IPS-18c (cell line): Measurements from ENCODE around the gene SDK1.

Source experiments
- H3K4me3 ChIP-seq: 2 replicates; pipeline ENCODE4 v1.7.0; 2013; ENCODE audit warnings: low read depth, mild to moderate bottlenecking, low read length, moderate library complexity; ENCODE audit not compliant: insufficient read depth
- H3K9me3 ChIP-seq: one replicate; pipeline ENCODE4 v1.6.1; 2013; ENCODE audit warnings: mild to moderate bottlenecking, low read length, moderate library complexity; ENCODE audit not compliant: control insufficient read depth, insufficient read depth

Gene SDK1

DNA sequence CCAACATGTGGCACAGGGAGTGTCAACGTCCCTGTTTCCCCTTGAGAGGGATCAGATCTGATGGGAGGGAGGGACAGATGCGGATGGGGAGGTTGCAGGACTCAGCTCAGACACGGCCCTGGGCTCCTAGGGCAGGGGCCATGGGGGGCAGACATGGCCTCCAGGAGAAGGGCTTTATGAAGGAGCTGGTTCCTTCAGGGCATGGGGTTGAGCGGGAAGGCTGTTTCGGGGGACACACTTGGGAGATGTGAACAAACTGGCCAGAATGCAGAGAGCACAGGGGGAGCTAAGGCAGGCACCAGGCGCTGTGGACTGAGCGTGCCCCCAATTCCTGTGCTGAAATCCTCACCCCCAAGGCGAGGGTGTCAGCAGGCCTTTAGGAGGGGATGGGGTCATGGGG is 799.1 kb downstream of the SDK1 start:
- Histone ChIP-seq H3K4me3 (no peak overlapping the region), H3K9me3 (no peaks in the 10 kb centered on the region)

DNA sequence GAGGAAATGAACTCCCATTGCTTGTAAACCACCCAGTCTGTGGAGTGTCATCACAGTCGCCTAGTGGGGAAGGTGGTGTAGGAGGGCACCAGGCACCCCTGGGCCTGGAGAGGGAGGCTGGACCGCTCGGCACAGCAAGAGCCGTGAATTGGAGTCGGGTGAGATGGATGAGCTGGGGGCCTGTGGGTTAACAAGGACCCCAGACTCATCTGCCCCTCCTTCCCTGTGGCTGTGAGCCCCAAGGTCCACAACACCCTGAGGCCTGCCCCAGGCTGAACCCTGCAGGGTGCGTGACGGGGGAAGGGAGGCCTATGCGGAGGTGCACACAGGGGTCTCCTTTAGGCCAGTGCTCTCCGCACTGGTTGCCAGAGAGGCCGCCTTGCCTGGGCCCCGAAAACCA is 799.6 kb downstream of the SDK1 start:
- no peak overlapping the region for H3K4me3 ChIP-seq
- no peaks in the 10 kb centered on the region for H3K9me3 ChIP-seq

DNA sequence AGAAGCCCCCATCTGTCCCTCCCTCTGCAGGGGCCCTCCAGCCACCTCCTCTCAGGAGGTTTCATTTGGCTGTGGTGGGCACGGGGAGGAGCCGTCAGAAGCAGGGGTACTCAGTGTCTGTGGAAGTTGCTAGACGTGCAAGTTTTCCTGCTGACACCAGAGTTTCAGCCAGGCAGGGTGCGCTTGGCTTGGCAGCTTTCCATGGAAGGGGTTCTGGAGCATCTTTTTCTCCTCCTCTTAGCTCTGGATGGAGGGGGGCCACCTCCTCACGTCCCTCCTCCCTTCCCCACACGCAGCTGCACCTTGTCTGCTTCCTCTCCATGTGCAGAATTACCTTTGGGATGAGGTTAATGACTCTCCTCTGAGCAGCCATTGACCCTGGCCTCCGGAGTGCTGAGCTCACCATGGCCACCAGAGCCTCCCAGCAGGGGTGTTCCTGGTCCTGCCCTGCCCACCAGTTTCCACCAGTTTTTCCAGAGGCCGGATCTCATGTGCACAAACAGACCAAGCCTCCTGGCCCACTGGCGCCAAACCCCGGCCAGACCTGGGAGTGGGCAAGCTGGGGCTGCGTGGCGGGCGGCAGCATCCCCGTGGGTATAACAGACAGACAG is 801.3 kb downstream of the SDK1 start:
- H3K4me3 ChIP-seq, result no peak overlapping the region
- H3K9me3 ChIP-seq, result no peaks in the 10 kb centered on the region

DNA sequence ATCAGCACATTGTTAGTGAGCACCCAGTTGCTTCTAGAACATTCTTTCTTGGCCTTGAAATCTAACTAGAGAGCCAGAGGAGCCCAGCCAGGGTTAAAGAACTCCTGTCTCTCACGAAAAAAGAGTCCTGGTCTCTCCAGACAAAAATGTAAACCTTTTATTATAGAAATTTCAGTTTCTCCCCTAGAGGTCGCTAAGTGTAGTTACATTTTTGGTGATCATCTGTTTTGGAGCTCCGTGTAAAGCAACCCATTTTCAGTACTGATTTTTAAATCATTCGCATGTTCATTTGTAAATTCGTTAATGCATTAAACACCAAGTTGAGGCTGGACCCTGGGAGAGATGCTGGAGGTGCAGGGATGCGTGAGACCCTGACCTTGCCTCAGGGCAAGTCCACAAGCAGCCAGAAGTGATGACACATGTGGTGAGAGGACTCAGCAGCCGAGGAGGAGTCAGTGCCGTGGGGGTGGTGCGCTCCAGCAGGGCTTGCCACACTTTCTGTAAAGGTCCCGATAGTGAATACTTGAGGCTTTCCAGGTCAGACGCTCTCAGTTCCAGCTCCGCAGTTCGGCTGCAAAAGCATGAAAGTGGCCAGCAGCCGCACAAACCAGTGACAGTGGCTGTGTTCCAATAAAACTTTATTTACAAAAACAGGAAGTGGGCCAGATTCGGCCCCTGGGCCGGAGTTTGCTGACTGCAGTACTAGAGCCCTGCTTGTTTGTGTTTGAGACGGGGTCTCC is 802.5 kb downstream of the SDK1 start:
- Histone ChIP-seq H3K4me3 (no peak overlapping the region), H3K9me3 (no peaks in the 10 kb centered on the region)

DNA sequence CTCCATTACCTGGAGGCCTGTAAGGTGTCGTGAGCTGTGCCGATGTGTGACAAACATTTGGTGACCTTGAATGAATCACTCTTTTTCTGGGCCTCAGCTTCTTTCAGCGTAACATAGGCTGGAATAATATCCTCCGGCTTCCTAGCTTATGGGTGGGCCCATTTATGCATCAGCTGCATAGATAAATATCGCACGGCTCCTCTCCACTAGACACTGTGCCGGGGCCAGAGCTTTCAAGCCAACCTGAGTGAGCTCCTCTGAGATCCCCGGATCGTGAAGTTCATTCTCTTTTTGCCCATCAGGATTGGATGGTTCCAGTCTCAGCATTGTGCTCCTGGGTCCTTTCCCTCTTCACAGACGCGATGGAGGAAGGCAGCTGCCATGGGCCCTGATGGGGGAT is 806.8 kb downstream of the SDK1 start:
- Histone ChIP-seq H3K9me3 (no peaks in the 10 kb centered on the region), H3K4me3 (no peak overlapping the region)

DNA sequence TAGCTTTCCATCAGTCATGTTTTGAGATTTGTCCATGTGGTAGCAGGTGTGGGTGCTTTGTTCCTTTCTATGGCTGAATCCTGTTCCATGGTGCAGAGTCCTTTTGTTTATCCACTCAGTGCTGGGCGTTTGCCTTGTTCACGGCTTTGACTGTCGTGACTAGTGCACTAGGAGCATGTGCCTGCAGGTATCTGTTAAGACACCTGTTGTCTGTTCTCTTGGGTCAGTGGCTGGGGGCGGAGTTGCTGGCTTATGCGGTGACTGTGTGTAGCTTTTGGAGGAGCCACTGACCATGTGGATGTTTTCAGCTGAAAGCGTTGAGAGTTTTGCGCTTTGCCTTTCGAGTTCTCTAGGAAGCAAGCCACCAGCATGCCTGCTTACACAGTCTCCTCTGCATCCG is 807.9 kb downstream of the SDK1 start:
- Histone ChIP-seq H3K9me3 (no peaks in the 10 kb centered on the region), H3K4me3 (no peak overlapping the region)

DNA sequence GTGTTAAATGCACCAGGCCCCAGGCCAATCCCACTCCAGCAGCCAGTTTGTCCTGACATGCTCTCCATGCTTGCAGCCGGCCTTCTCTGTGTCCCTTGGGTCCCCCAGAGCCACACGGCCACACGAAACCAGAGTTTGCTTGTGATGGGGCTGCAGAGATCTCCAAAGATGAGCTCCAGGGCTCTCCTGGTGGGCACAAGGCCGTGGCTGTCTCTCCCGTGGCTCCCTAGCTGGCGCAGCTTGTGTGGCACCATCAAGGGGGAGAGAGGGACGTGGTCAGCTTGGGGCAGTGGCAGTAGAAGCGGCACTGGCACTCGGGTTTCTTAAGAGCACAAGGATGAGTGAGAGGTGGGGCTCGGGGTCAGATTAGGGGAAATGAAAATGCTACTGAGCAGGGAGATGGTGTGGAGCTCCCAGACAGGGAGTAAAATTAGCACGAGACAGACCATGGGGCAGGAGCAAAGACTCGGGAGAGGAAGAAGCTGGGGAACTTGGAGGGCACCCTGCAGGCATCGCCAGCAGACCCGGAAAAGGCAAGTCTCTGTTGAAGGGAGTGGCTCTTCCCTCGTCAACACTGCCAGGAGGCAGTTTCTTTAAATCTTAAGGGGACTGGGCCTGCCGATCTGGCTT is 808.5 kb downstream of the SDK1 start:
- no peak overlapping the region for H3K4me3 ChIP-seq
- no peaks in the 10 kb centered on the region for H3K9me3 ChIP-seq

DNA sequence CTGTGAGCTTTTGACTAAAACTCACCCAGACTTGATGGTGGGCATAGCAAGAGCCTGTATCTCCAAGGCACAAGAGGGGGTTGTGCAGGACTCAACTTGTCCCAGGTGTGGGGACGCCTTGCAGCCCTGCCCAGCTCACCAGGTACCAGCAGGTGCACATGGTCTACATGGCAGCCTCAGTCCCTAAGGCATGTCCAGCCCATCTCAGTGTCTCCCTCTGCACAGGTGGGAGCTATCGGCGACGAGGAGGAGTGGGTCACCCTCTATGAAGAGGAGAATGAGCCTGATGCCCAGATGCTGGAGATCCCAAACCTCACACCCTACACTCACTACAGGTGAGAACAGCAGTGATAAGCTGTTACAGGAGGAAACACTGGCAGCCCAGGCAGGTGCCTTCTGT is 809.4 kb downstream of the SDK1 start:
- Histone ChIP-seq H3K4me3 (no peak overlapping the region), H3K9me3 (no peaks in the 10 kb centered on the region)

DNA sequence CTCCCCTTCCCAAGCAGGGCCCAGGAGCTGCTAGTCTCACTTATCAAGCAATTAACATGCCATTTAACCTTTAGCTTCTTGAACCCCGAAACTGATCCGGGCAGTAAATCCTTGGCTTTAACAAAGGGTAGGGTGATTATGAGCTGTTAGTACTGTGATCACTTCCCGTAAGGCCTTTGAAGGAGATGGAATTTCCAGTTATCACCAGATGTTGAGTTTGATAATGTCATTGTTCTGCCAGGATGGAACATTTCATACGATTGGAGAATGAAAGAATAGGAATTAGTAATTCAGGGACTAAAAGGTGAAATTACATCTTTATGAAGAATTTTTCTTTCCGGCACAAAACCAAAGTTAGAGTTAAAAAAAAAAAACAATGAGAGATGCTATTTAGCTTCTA is 810.1 kb downstream of the SDK1 start:
- Histone ChIP-seq H3K9me3 (no peaks in the 10 kb centered on the region), H3K4me3 (no peak overlapping the region)

DNA sequence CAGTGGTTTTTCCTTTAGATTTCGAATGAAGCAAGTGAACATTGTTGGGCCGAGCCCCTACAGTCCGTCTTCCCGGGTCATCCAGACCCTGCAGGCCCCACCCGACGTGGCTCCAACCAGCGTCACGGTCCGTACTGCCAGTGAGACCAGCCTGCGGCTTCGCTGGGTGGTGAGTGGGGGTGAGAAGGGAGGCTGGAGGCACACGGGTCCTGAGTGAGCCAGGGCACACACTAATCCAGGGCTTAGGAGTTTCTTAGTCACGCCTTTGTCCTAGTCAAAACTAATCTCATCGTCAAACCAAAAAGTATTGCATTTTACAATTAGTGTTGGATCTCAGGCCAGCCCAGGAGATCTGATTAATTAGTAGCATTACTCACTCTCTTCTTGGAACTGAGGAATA is 812.2 kb downstream of the SDK1 start:
- no peaks in the 10 kb centered on the region for H3K9me3 ChIP-seq
- no peak overlapping the region for H3K4me3 ChIP-seq

DNA sequence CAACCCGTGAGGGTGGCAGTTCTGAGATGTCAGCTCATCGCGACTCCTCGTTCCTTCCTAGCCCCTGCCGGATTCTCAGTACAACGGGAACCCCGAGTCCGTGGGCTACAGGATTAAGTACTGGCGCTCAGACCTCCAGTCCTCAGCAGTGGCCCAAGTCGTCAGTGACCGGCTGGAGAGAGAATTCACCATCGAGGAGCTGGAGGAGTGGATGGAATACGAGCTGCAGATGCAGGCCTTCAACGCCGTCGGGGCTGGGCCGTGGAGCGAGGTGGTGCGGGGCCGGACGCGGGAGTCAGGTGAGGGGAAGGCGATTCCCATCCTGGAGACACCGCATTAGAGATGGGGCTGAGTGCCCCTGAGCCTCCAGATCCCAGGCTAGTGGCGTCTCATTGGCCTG is 812.9 kb downstream of the SDK1 start:
- H3K4me3 ChIP-seq, result no peak overlapping the region
- H3K9me3 ChIP-seq, result no peaks in the 10 kb centered on the region

DNA sequence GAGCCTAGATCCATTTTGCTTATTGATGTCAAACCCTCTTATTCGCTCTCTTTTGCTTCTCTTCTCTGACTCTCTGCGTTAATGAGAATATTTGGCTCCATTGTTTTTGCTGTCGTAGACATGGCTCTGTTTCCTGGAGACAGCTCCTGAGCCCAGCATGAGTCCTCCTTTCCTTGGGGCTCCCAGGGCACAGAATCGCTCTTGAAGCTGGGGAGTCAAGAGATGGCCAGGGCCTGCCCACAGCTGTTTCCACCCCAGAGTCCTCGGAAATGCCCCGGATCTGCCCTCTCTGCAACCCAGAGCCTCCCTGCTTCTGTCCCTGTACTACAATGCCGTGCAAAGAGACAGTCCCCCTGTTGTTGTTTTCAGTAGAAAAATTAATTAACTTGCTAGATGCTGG is 814.4 kb downstream of the SDK1 start:
- no peak overlapping the region for H3K4me3 ChIP-seq
- no peaks in the 10 kb centered on the region for H3K9me3 ChIP-seq

DNA sequence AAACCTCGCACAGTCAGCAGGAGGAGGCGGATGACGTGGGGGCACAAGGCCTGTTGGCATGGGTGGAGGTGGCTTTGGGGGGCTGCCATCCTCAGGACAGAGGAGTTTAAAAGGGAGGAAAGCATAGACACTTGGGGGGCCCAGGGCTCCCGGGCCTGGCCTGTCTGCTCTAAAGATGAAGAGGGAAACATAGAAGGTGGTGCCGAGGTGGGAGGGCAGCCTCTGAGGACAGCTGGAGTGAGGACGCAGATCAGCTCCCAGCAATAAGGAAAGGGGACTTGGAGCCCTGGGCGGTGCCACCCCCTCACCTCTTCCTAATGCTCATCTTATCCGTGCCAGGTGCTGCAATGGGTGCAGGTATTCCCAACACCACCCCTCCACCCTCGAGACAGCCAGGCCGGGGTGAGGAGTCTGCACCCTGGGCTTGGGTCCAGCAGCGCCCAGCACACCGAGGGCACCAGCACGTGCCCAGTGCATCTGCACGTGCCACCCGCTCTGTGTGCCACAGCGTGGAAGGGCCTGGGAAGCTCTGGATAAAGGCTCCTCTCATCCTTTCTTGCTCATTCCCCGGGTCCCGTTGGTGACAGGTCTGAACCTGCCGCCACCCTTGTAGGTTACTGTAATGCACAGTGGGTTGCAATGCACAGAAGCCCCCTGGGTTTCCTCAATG is 815.0 kb downstream of the SDK1 start:
- no peaks in the 10 kb centered on the region for H3K9me3 ChIP-seq
- H3K4me3 ChIP-seq, result no peak overlapping the region

DNA sequence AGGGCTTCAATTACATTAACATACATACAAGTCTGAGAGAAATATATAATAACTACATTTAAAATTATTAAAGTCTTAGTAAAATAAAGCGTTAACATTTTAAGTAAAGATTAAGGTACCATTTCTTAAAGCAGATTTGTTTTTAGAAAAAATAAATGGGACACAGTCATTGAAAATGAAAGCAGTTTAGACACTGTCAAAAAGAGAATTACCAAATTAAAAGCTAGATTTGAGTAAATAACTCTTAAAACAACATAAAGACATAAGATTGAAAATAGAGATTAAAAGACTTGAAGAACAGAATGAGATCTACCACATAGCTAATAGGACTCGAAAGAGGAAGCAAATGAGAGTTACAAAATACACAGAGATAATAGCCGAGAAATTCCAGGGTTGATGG is 818.8 kb downstream of the SDK1 start:
- Histone ChIP-seq H3K9me3 (no peaks in the 10 kb centered on the region), H3K4me3 (no peak overlapping the region)

DNA sequence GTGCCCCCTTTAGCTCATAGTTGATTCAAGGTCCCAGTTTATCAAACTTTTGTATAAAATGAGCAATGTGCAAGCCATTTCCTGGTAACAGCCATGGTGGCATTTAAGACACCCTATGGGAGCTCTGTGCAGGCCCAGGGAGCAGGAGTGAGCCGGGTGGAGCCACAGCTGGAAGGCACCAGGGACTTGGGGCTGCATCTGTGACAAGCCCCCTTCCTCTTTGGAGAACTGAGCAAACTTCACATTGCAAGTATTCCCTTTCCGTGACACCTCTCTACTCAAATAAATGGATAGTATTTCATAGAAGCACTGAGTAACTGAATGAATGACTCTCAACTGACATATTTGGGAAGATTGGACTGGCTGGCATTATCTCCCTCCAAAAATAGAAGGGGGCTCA is 822.3 kb downstream of the SDK1 start:
- H3K4me3 ChIP-seq, result no peak overlapping the region
- H3K9me3 ChIP-seq, result no peaks in the 10 kb centered on the region

DNA sequence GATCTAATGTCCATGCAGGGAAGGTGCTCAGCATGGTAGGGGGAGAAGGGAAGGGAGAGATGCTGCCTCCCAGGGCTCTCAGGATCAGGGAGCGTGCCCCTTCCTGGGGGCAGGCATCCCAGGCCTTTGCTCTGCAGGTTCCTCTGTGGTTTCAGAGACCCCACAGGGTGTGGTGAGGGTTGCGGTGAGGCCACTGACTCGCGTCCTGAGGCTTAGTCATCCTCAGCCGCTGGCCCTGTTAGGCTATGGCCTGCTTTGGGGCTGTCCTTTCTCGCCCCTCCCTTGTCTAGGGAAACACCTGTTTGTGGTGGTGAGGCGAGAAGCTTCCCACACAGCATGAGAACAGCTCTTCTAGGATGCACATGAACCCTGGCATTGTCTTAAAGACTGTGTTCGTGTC is 822.8 kb downstream of the SDK1 start:
- no peak overlapping the region for H3K4me3 ChIP-seq
- H3K9me3 ChIP-seq, result no peaks in the 10 kb centered on the region

DNA sequence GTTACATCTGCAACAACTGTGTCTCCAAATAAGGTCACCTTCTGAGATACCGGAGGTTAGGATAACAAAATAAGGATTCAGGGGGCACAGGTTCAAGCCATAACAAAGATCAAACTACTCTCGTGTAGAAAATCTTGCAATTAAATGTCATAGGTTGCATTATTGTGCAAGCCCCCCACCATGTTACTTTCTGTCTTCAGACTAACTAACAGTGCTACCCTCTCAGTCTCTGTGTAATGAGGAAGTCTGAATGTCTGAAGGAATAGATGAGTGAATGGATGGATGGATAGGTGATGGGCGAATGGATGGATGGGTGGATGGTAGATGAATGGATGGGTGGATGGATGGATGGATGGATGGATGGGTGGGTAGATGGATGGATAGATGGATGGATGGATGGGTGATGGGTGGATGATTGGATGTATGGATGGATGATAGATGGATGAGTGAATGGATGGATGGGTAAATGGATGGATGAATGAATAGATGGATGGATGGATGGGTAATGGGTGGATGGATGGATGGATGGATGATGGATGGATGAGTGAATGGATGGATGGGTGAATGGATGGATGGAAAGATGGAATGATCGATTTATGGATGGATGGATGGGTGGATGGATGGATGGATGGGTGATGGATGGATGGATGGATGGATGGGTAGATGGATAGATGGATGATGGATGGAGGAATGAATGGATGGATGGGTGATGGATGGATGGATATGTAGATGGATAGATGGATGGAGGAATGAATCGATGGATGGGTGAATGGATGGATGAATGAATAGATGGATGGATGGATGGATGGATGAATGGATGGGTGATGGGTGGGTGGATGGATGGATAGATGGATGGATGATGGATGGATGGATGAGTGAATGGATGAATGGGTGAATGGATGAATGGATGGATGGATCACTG is 823.8 kb downstream of the SDK1 start:
- H3K9me3 ChIP-seq, result no peaks in the 10 kb centered on the region
- no peak overlapping the region for H3K4me3 ChIP-seq
